Stimulated activated naive CD8-positive, alpha-beta T cell treated with anti-CD3 and anti-CD28 coated beads, Interleukin-15, amount 100 ng/mL, for 72 hours (primary cell): ENCODE results near the gene RNF150.
A peak's percentile ranks its signal among the peaks of the same experiment; 100 is the strongest.
"Not testable (repeated sequence)": the region's sequence is repeated elsewhere in the genome, so short reads cannot be mapped to it uniquely, and the experiment has no call there.

ENCODE experiments used
- ATAC-seq: fragments of 150-1000 bp; cut with Tn5 transposase; 2 replicates; pipeline ENCODE4 v1.10.0; 2021; ENCODE audit warnings: mild to moderate bottlenecking, moderate library complexity
- DNase-seq, 2 donors: peaks; one replicate each; pipeline ENCODE4 v3.0.0; 2021 to 2022
- H3K27ac Mint-ChIP-seq, 2 donors: one replicate each; pipeline ENCODE4 v1.8.0; 2022; ENCODE audit warnings: mild to moderate bottlenecking in 2 of 2, mixed read lengths in 2 of 2, moderate library complexity in 2 of 2
- H3K27me3 Mint-ChIP-seq: one replicate; pipeline ENCODE4 v1.8.0; 2022; ENCODE audit warnings: mixed read lengths
- H3K4me1 Mint-ChIP-seq: one replicate; pipeline ENCODE4 v1.8.0; 2022; ENCODE audit warnings: mild to moderate bottlenecking, mixed read lengths
- H3K4me3 Mint-ChIP-seq, 2 donors: one replicate each; pipeline ENCODE4 v1.8.0; 2022; ENCODE audit warnings: mild to moderate bottlenecking in 2 of 2, mixed read lengths in 2 of 2, moderate library complexity in 1 of 2
- H3K9me3 Mint-ChIP-seq, 2 donors: one replicate each; pipeline ENCODE4 v1.8.0; 2022; ENCODE audit warnings: mixed read lengths in 2 of 2

The RNF150 gene

GRCh38 chr4:141133146-141133998 lies at the start of gene RNF150:
TSS of gene RNF150 (minus strand) at chr4:141133469.
- Mint-ChIP-seq H3K4me3 (peak within 1 kb of the TSS; percentile 81 to 88), H3K27ac (no peak within 1 kb of the TSS), H3K4me1 (peaks cover 16% of the 10 kb centered on the region), H3K9me3 (no peaks in the 10 kb centered on the region), H3K27me3 (peaks cover 87% of the 10 kb centered on the region)
- peak; percentile 81 for ATAC-seq
- peak; percentile 51 to 66 for DNase-seq

- Mint-ChIP-seq H3K27me3 (no peaks in the 10 kb centered on the region), H3K4me1 (no peaks in the 10 kb centered on the region), H3K9me3 (no peaks in the 10 kb centered on the region), H3K4me3 (no peak overlapping the region), H3K27ac (no peak overlapping the region)
- no peak for ATAC-seq
- DNase-seq = no peak
Measured at GRCh38 chr4:141180991-141181761, 47.9 kb upstream of the RNF150 start.

GRCh38 chr4:141179474-141180373 lies 46.5 kb upstream of the RNF150 start:
- Mint-ChIP-seq H3K9me3 (no peaks in the 10 kb centered on the region), H3K27me3 (no peaks in the 10 kb centered on the region), H3K27ac (no peak overlapping the region), H3K4me3 (no peak overlapping the region), H3K4me1 (no peaks in the 10 kb centered on the region)
- DNase-seq (no peak), ATAC-seq (no peak)

- Mint-ChIP-seq H3K9me3 (no peaks in the 10 kb centered on the region), H3K27me3 (no peaks in the 10 kb centered on the region), H3K4me1 (no peaks in the 10 kb centered on the region), H3K4me3 (no peak overlapping the region), H3K27ac (no peak overlapping the region)
- ATAC-seq (no peak), DNase-seq (no peak)
Measured at GRCh38 chr4:141177171-141177570, 43.9 kb upstream of the RNF150 start.

- H3K27me3 Mint-ChIP-seq = no peaks in the 10 kb centered on the region
- no peak for DNase-seq
- no peaks in the 10 kb centered on the region for H3K4me1 Mint-ChIP-seq
- H3K27ac Mint-ChIP-seq = no peak overlapping the region
- no peak for ATAC-seq
- H3K9me3 Mint-ChIP-seq = peaks cover 0 to under 1% of the 10 kb centered on the region in 2 donors
- no peak overlapping the region for H3K4me3 Mint-ChIP-seq
Measured at GRCh38 chr4:141174457-141174856, 41.2 kb upstream of the RNF150 start.

- no peak for ATAC-seq
- H3K4me3 Mint-ChIP-seq = no peak overlapping the region
- H3K27me3 Mint-ChIP-seq = peaks cover 12% of the 10 kb centered on the region
- H3K4me1 Mint-ChIP-seq = no peaks in the 10 kb centered on the region
- DNase-seq = no peak
- peaks cover 0 to 7% of the 10 kb centered on the region in 2 donors for H3K9me3 Mint-ChIP-seq
- H3K27ac Mint-ChIP-seq = no peak overlapping the region
Measured at GRCh38 chr4:141170671-141171070, 37.4 kb upstream of the RNF150 start.

GRCh38 chr4:141169391-141169790 lies 36.1 kb upstream of the RNF150 start:
- DNase-seq = no peak
- Mint-ChIP-seq H3K27ac (no peak overlapping the region), H3K4me1 (no peaks in the 10 kb centered on the region), H3K27me3 (peaks cover 24% of the 10 kb centered on the region), H3K9me3 (peaks cover 0 to 7% of the 10 kb centered on the region in 2 donors), H3K4me3 (no peak overlapping the region)
- no peak for ATAC-seq

- H3K4me3 Mint-ChIP-seq, ATAC-seq, H3K4me1 Mint-ChIP-seq, DNase-seq, H3K27ac Mint-ChIP-seq, H3K9me3 Mint-ChIP-seq: not testable (repeated sequence)
- H3K27me3 Mint-ChIP-seq = peaks cover 35% of the 10 kb centered on the region
Measured at GRCh38 chr4:141165001-141165400, 31.7 kb upstream of the RNF150 start.

- no peak for ATAC-seq
- Mint-ChIP-seq H3K27me3 (peaks cover 17% of the 10 kb centered on the region), H3K4me1 (no peaks in the 10 kb centered on the region), H3K4me3 (no peak overlapping the region), H3K9me3 (no peaks in the 10 kb centered on the region), H3K27ac (no peak overlapping the region)
- no peak for DNase-seq
Measured at GRCh38 chr4:141159027-141159426, 25.8 kb upstream of the RNF150 start.

GRCh38 chr4:141158219-141158618 lies 24.9 kb upstream of the RNF150 start:
- DNase-seq (no peak), ATAC-seq (no peak)
- no peaks in the 10 kb centered on the region for H3K4me1 Mint-ChIP-seq
- H3K27ac Mint-ChIP-seq = no peak overlapping the region
- peaks cover 12% of the 10 kb centered on the region for H3K27me3 Mint-ChIP-seq
- H3K4me3 Mint-ChIP-seq = no peak overlapping the region
- no peaks in the 10 kb centered on the region for H3K9me3 Mint-ChIP-seq

- no peaks in the 10 kb centered on the region for H3K9me3 Mint-ChIP-seq
- peaks cover 16% of the 10 kb centered on the region for H3K27me3 Mint-ChIP-seq
- DNase-seq (no peak), ATAC-seq (no peak)
- H3K4me3 Mint-ChIP-seq = no peak overlapping the region
- H3K4me1 Mint-ChIP-seq = no peaks in the 10 kb centered on the region
- no peak overlapping the region for H3K27ac Mint-ChIP-seq
Measured at GRCh38 chr4:141155586-141155985, 22.3 kb upstream of the RNF150 start.

- DNase-seq (no peak), ATAC-seq (no peak)
- peaks cover 16% of the 10 kb centered on the region for H3K27me3 Mint-ChIP-seq
- H3K9me3 Mint-ChIP-seq = no peaks in the 10 kb centered on the region
- no peak overlapping the region for H3K4me3 Mint-ChIP-seq
- H3K4me1 Mint-ChIP-seq = no peaks in the 10 kb centered on the region
- H3K27ac Mint-ChIP-seq = no peak overlapping the region
Measured at GRCh38 chr4:141154725-141155124, 21.5 kb upstream of the RNF150 start.

- peaks cover 16% of the 10 kb centered on the region for H3K27me3 Mint-ChIP-seq
- H3K4me3 Mint-ChIP-seq = no peak overlapping the region
- no peak for DNase-seq
- no peaks in the 10 kb centered on the region for H3K9me3 Mint-ChIP-seq
- no peak overlapping the region for H3K27ac Mint-ChIP-seq
- ATAC-seq = no peak
- H3K4me1 Mint-ChIP-seq = no peaks in the 10 kb centered on the region
Measured at GRCh38 chr4:141153751-141154510, 20.7 kb upstream of the RNF150 start.

GRCh38 chr4:141144207-141144606 lies 10.9 kb upstream of the RNF150 start:
- H3K9me3 Mint-ChIP-seq = no peaks in the 10 kb centered on the region
- H3K27me3 Mint-ChIP-seq = no peaks in the 10 kb centered on the region
- no peaks in the 10 kb centered on the region for H3K4me1 Mint-ChIP-seq
- no peak for DNase-seq
- no peak overlapping the region for H3K27ac Mint-ChIP-seq
- ATAC-seq = no peak
- H3K4me3 Mint-ChIP-seq = no peak overlapping the region

- H3K27me3 Mint-ChIP-seq = peaks cover 2% of the 10 kb centered on the region
- H3K27ac Mint-ChIP-seq = no peak overlapping the region
- H3K4me1 Mint-ChIP-seq = no peaks in the 10 kb centered on the region
- DNase-seq = no peak
- H3K9me3 Mint-ChIP-seq = no peaks in the 10 kb centered on the region
- no peak overlapping the region for H3K4me3 Mint-ChIP-seq
- ATAC-seq = no peak
Measured at GRCh38 chr4:141142423-141142822, 9.2 kb upstream of the RNF150 start.
